Natural killer cell (primary cell): Measurements from ENCODE around the gene NRXN3. TPM values are rescaled to one million over a fixed set of nuclear protein-coding genes. Genes with fewer than 3 reads are reported as not detected.

Source experiments
- ATAC-seq, 3 donors: fragments of 150-1000 bp in 2 of 3; fragments of 200-7000 bp in 1 of 3; cut with Tn5 transposase; 1 replicate in 1 of 3; 2 replicates in 2 of 3; pipeline ENCODE4 v1.10.0; 2021; ENCODE audit warnings: mild to moderate bottlenecking in 2 of 3, moderate library complexity in 2 of 3
- DNase-seq, 2 donors: peaks; one replicate each; pipeline versions ENCODE4 v3.0.0 to v3.0.0-alpha.2; 2013 to 2021; ENCODE audit warnings: mixed read lengths in 1 of 2
- H3K27ac ChIP-seq: one replicate; pipeline ENCODE4 v1.5.1; 2013; ENCODE audit warnings: mild to moderate bottlenecking, low read length
- H3K27me3 ChIP-seq: one replicate; pipeline ENCODE4 v1.6.1; 2013; ENCODE audit warnings: low read length; ENCODE audit not compliant: control insufficient read depth, insufficient read depth
- H3K36me3 ChIP-seq: one replicate; pipeline ENCODE4 v1.6.1; 2013; ENCODE audit warnings: low read length; ENCODE audit not compliant: control insufficient read depth, insufficient read depth
- H3K4me1 ChIP-seq: one replicate; pipeline ENCODE4 v1.6.1; 2013; ENCODE audit warnings: low read length; ENCODE audit not compliant: control insufficient read depth, insufficient read depth
- H3K4me3 ChIP-seq: one replicate; pipeline ENCODE4 v1.5.1; 2013; ENCODE audit warnings: low read length
- H3K9me3 ChIP-seq: one replicate; pipeline ENCODE4 v1.6.1; 2013; ENCODE audit warnings: low read length; ENCODE audit not compliant: control insufficient read depth, insufficient read depth
- H3K27ac Mint-ChIP-seq, 2 donors: one replicate each; pipeline ENCODE4 v1.8.0; 2022; ENCODE audit warnings: mild to moderate bottlenecking in 2 of 2, mixed read lengths in 2 of 2, moderate library complexity in 1 of 2
- H3K27me3 Mint-ChIP-seq, 2 donors: one replicate each; pipeline ENCODE4 v1.8.0; 2022; ENCODE audit warnings: low read depth in 2 of 2, mixed read lengths in 2 of 2
- H3K36me3 Mint-ChIP-seq: one replicate; pipeline ENCODE4 v1.8.0; 2022; ENCODE audit warnings: mixed read lengths
- H3K4me1 Mint-ChIP-seq, 2 donors: one replicate each; pipeline ENCODE4 v1.8.0; 2022; ENCODE audit warnings: mixed read lengths in 2 of 2
- H3K4me3 Mint-ChIP-seq: one replicate; pipeline ENCODE4 v1.8.0; 2022; ENCODE audit warnings: mild to moderate bottlenecking, moderate library complexity, mixed read lengths
- H3K9me3 Mint-ChIP-seq, 2 donors: one replicate each; pipeline ENCODE4 v1.8.0; 2022; ENCODE audit warnings: mixed read lengths in 2 of 2
- CTCF ChIP-seq: fragments of 200-600 bp; IDR thresholded peaks from one replicate; pipeline ENCODE4 v1.8.0; 2022; ENCODE audit warnings: antibody characterized with exemption
- WGBS: methylation state at CpG from one replicate; pipeline ENCODE4 v1.1.7; 2013; ENCODE audit warnings: missing lambda C conversion rate; ENCODE audit not compliant: insufficient coverage; 5-methylcytosine and 5-hydroxymethylcytosine counted together
- intact Hi-C: fragments of 100-400 bp; cut with micrococcal nuclease; formaldehyde crosslinking; loops from one replicate; pipeline ENCODE4 v1.14.2; 2022
- total RNA-seq, 4 donors: library from RNA; stranded (reverse); fragments of 120-200 nt in 1 of 4; gene quantifications; one replicate each; pipeline versions ENCODE4 v1.2.3 to v1.2.4, GENCODE V29; 2013 to 2022

The NRXN3 gene
- total RNA-seq, 3 donors from 2014 or later (not counting 1 experiment from before 2014, with no cell fraction given) = not detected

DNA sequence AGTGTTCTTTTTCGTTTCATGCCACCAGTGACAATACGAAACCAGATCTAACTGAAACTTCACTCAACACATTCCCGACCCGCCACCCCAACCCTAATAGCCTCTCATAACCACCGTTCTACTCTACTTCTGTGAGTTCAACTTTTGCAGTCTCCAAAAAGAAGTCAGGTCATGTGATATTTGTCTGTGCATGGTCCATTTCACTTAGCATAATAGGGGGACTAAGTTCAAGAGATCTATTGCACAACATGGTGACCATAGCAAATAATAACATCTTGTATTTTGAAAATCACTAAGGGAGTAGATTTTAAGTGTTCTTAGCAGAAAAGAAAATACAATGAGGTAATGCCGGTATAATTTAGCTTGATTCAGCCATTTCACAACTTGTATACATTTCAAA, 1664.7 kb downstream of the NRXN3 start:
- Mint-ChIP-seq H3K36me3 (no peaks in the 10 kb centered on the region), H3K4me1 (no peaks in the 10 kb centered on the region), H3K27me3 (no peaks in the 10 kb centered on the region), H3K9me3 (no peaks in the 10 kb centered on the region), H3K27ac (no peak overlapping the region), H3K4me3 (no peak overlapping the region)
- no peak for TF ChIP-seq CTCF
- ATAC-seq (no peak), DNase-seq (no peak)
- no peaks in the 10 kb centered on the region for H3K9me3 ChIP-seq
- no peak overlapping the region for H3K4me3 ChIP-seq
- intact Hi-C loops = no loop called here
- H3K27ac ChIP-seq = no peak overlapping the region
- no peaks in the 10 kb centered on the region for H3K36me3 ChIP-seq
- H3K4me1 ChIP-seq = no peaks in the 10 kb centered on the region
- 90% methylated on average over 5 of the region's 6 CpGs for WGBS
- H3K27me3 ChIP-seq = no peaks in the 10 kb centered on the region

- Histone ChIP-seq H3K27ac (no peak overlapping the region), H3K36me3 (no peaks in the 10 kb centered on the region), H3K27me3 (no peaks in the 10 kb centered on the region), H3K9me3 (no peaks in the 10 kb centered on the region), H3K4me1 (no peaks in the 10 kb centered on the region), H3K4me3 (no peak overlapping the region)
- Mint-ChIP-seq H3K36me3 (no peaks in the 10 kb centered on the region), H3K27ac (no peak overlapping the region), H3K9me3 (no peaks in the 10 kb centered on the region), H3K4me3 (no peak overlapping the region), H3K27me3 (no peaks in the 10 kb centered on the region), H3K4me1 (no peaks in the 10 kb centered on the region)
- ATAC-seq (no peak), DNase-seq (no peak)
- intact Hi-C loops = no loop called here
- WGBS = 80% methylated on average over 1 of the region's 1 CpG
- no peak for TF ChIP-seq CTCF
Measured at GRCh38 chr14:79836577-79836976, 1666.4 kb downstream of the NRXN3 start.

GRCh38 chr14:79837699-79838098, 1667.5 kb downstream of the NRXN3 start:
- peaks cover 0 to 2% of the 10 kb centered on the region in 2 donors for H3K9me3 Mint-ChIP-seq
- Histone ChIP-seq H3K4me1 (no peaks in the 10 kb centered on the region), H3K36me3 (no peaks in the 10 kb centered on the region), H3K27ac (no peak overlapping the region), H3K27me3 (no peaks in the 10 kb centered on the region), H3K9me3 (no peaks in the 10 kb centered on the region), H3K4me3 (no peak overlapping the region)
- ATAC-seq = no peak
- H3K27ac Mint-ChIP-seq = no peak overlapping the region
- H3K4me3 Mint-ChIP-seq = no peak overlapping the region
- H3K4me1 Mint-ChIP-seq = no peaks in the 10 kb centered on the region
- no peaks in the 10 kb centered on the region for H3K27me3 Mint-ChIP-seq
- intact Hi-C loops = no loop called here
- no peak for DNase-seq
- WGBS = 78% methylated on average over 1 of the region's 2 CpGs
- H3K36me3 Mint-ChIP-seq = no peaks in the 10 kb centered on the region
- no peak for TF ChIP-seq CTCF

DNA sequence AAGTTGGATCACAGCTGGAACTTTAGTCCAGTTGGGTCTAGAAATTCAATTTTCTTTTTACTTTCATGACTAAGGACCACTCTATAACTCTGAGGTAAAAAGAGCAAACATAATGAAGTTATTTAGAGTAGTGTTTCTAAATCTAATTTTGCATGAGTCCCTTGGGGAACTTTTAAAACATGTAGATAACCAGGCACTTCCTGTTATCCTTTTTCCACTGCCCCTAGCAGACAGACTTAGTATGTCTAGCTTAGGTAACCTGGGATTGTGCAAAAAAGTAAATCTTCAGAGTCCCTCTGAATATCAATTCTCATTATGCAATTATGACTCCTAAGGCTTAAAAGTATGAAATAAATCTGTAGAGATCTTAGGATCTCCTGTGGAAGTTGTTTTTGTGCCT, 1669.9 kb downstream of the NRXN3 start:
- no peaks in the 10 kb centered on the region for H3K27me3 ChIP-seq
- Mint-ChIP-seq H3K27ac (no peak overlapping the region), H3K4me1 (no peaks in the 10 kb centered on the region), H3K27me3 (no peaks in the 10 kb centered on the region), H3K36me3 (no peaks in the 10 kb centered on the region), H3K4me3 (no peak overlapping the region), H3K9me3 (peaks cover 2 to 5% of the 10 kb centered on the region in 2 donors)
- H3K9me3 ChIP-seq = no peaks in the 10 kb centered on the region
- H3K27ac ChIP-seq = no peak overlapping the region
- intact Hi-C loops = no loop called here
- H3K36me3 ChIP-seq = no peaks in the 10 kb centered on the region
- no peak for TF ChIP-seq CTCF
- DNase-seq = no peak
- H3K4me3 ChIP-seq = no peak overlapping the region
- ATAC-seq = no peak
- no peaks in the 10 kb centered on the region for H3K4me1 ChIP-seq
